HCT116 (cell line): ENCODE data around the gene PIP4K2B. TPM values are rescaled to one million over a fixed set of nuclear protein-coding genes. Genes with fewer than 3 reads are reported as not detected.
A peak's percentile ranks its signal among the peaks of the same experiment; 100 is the strongest.

ENCODE experiments used
- ATAC-seq: fragments of 200-7000 bp; cut with Tn5 transposase; 2 replicates; pipeline ENCODE4 v1.9.1; 2020; ENCODE audit warnings: mild to moderate bottlenecking, moderate library complexity
- BruUV-seq: library from RNA; stranded (reverse); fragments of 400-500 nt; replicated peaks from 2 replicates; lab custom pipeline; 2021; lab: Mats Ljungman, UMichigan
- CTCF ChIA-PET: fragments of 300-600 bp; sonication (Branson Sonifier 250); formaldehyde crosslinking; loops from one replicate; lab custom pipeline; 2021; ENCODE audit warnings: antibody characterized with exemption; lab: Charles Lee
- POLR2A ChIA-PET: fragments of 300-600, 350-600 bp; sonication (Branson Sonifier 250); formaldehyde crosslinking; loops from one replicate; lab custom pipeline; 2021; ENCODE audit warnings: antibody characterized with exemption; lab: Charles Lee
- RAD21 ChIA-PET, 2 experiments: fragments of 300-600 bp; sonication (Branson Sonifier 250); formaldehyde crosslinking; loops; one replicate each; lab custom pipeline; 2023; ENCODE audit warnings: low total read pairs in 2 of 2; ENCODE audit not compliant: uncharacterized antibody in 2 of 2, unreplicated experiment in 2 of 2, low non-redundant PET in 1 of 2; lab: Charles Lee
- DNase-seq: peaks from one replicate; pipeline ENCODE4 v3.0.0-alpha.2; 2010; ENCODE audit warnings: low read depth, low spot score
- H2AFZ ChIP-seq: fragments of 200-600 bp; shearing (Covaris generic), sonication (generic); 2 replicates; pipeline ENCODE4 v1.6.1; 2017; ENCODE audit warnings: low read depth, mixed run types, mixed read lengths, antibody characterized with exemption, low read length; ENCODE audit not compliant: poor library complexity, severe bottlenecking
- H3K27ac ChIP-seq: 2 replicates; pipeline ENCODE4 v1.5.1; 2012; ENCODE audit warnings: low read depth, low read length
- H3K27me3 ChIP-seq: fragments of 200-600 bp; sonication (generic); 2 replicates; pipeline ENCODE4 v1.6.1; 2016; ENCODE audit warnings: mixed run types, low read length, mixed read lengths; ENCODE audit not compliant: insufficient read depth
- H3K36me3 ChIP-seq, 2 experiments: fragments of 200-500 bp in 1 of 2; fragments of 200-600 bp in 1 of 2; sonication (Bioruptor generic) in 1 of 2; sonication (generic) in 1 of 2; 2 replicates each; pipeline versions ENCODE4 v1.5.1 to v1.6.1; 2014 to 2016; ENCODE audit warnings: low read length in 2 of 2, inconsistent platforms in 1 of 2, mixed read lengths in 1 of 2, mixed run types in 1 of 2; ENCODE audit not compliant: insufficient read depth in 2 of 2, control insufficient read depth in 1 of 2
- H3K4me1 ChIP-seq, 2 experiments: fragments of 200-600 bp in 1 of 2; sonication (generic) in 1 of 2; 2 replicates each; pipeline versions ENCODE4 v1.5.1 to v1.6.1; 2012 to 2017; ENCODE audit warnings: low read length in 2 of 2, inconsistent platforms in 1 of 2, mild to moderate bottlenecking in 1 of 2, mixed read lengths in 1 of 2, mixed run types in 1 of 2, moderate library complexity in 1 of 2; ENCODE audit not compliant: insufficient read depth in 2 of 2, control insufficient read depth in 1 of 2
- H3K4me2 ChIP-seq: fragments of 200-600 bp; sonication (generic); 2 replicates; pipeline ENCODE4 v1.6.1; 2017; ENCODE audit warnings: mixed run types, low read length, mixed read lengths
- H3K4me3 ChIP-seq, 2 experiments: fragments of 200-600 bp in 1 of 2; sonication (generic) in 1 of 2; replicated peaks in 1 of 2; 2 replicates each; pipeline ENCODE4 v1.5.1; 2011 to 2016; ENCODE audit warnings: low read length in 2 of 2, control low read depth in 1 of 2, low read depth in 1 of 2, mild to moderate bottlenecking in 1 of 2, mixed read lengths in 1 of 2, mixed run types in 1 of 2
- H3K79me2 ChIP-seq: fragments of 200-600 bp; sonication (generic); 2 replicates; pipeline ENCODE4 v1.6.1; 2017; ENCODE audit warnings: mild to moderate bottlenecking, mixed run types, low read length, moderate library complexity, mixed read lengths; ENCODE audit not compliant: insufficient read depth
- H3K9ac ChIP-seq: fragments of 200-600 bp; sonication (generic); 2 replicates; pipeline ENCODE4 v1.6.1; 2016; ENCODE audit warnings: low read length, mixed read lengths
- H3K9me2 ChIP-seq: fragments of 200-600 bp; sonication (generic), shearing (Covaris generic); 2 replicates; pipeline ENCODE4 v1.6.1; 2017; ENCODE audit warnings: mixed run types, mild to moderate bottlenecking, moderate library complexity; ENCODE audit not compliant: insufficient read depth
- H3K9me3 ChIP-seq, 2 experiments: fragments of 200-500 bp in 1 of 2; fragments of 200-600 bp in 1 of 2; sonication (Bioruptor generic) in 1 of 2; sonication (generic) in 1 of 2; 2 replicates each; pipeline ENCODE4 v1.6.1; 2014 to 2017; ENCODE audit warnings: low read length in 2 of 2, mixed read lengths in 2 of 2, inconsistent platforms in 1 of 2, low read depth in 1 of 2, mild to moderate bottlenecking in 1 of 2, mixed run types in 1 of 2, moderate library complexity in 1 of 2; ENCODE audit not compliant: control insufficient read depth in 1 of 2, insufficient read depth in 1 of 2
- H4K20me1 ChIP-seq: fragments of 200-600 bp; sonication (generic), shearing (Covaris generic); 2 replicates; pipeline ENCODE4 v1.6.1; 2017; ENCODE audit warnings: mixed run types, mild to moderate bottlenecking, moderate library complexity; ENCODE audit not compliant: insufficient read depth
- ATF3 ChIP-seq: IDR thresholded peaks from 2 replicates; pipeline ENCODE4 v1.6.1; 2012
- CBX3 ChIP-seq: IDR thresholded peaks from 2 replicates; pipeline ENCODE4 v1.6.1; 2012; ENCODE audit warnings: low read depth
- CEBPB ChIP-seq: IDR thresholded peaks from 2 replicates; pipeline ENCODE4 v1.6.1; 2012; ENCODE audit warnings: low read depth
- EGR1 ChIP-seq: IDR thresholded peaks from 2 replicates; pipeline ENCODE4 v1.6.1; 2012; ENCODE audit warnings: low read depth
- EZH2 ChIP-seq: fragments of 200-600 bp; sonication (generic); IDR thresholded peaks from 2 replicates; pipeline ENCODE4 v1.6.1; 2017; ENCODE audit warnings: antibody characterized with exemption, mixed run types
- EZH2phosphoT487 ChIP-seq: fragments of 200-600 bp; IDR thresholded peaks from 2 replicates; pipeline ENCODE4 v1.6.1; 2018; ENCODE audit warnings: antibody characterized with exemption, borderline replicate concordance
- FOSL1 ChIP-seq: IDR thresholded peaks from 2 replicates; pipeline ENCODE4 v1.6.1; 2012; ENCODE audit warnings: low read depth
- JUND ChIP-seq: IDR thresholded peaks from 2 replicates; pipeline ENCODE4 v1.6.1; 2012
- MAX ChIP-seq: IDR thresholded peaks from 2 replicates; pipeline ENCODE4 v1.6.1; 2012
- POLR2AphosphoS5 ChIP-seq: IDR thresholded peaks from 2 replicates; pipeline ENCODE4 v1.6.1; 2011; ENCODE audit warnings: mild to moderate bottlenecking, low read depth, low read length, moderate library complexity
- RAD21 ChIP-seq: IDR thresholded peaks from 2 replicates; pipeline ENCODE4 v1.6.1; 2012; ENCODE audit warnings: low read depth, mild to moderate bottlenecking
- REST ChIP-seq: IDR thresholded peaks from 2 replicates; pipeline ENCODE4 v1.6.1; 2012; ENCODE audit warnings: low read depth
- SIN3A ChIP-seq: IDR thresholded peaks from 2 replicates; pipeline ENCODE4 v1.6.1; 2012; ENCODE audit warnings: low read depth
- SP1 ChIP-seq: IDR thresholded peaks from 2 replicates; pipeline ENCODE4 v1.6.1; 2012; ENCODE audit warnings: low read depth
- SRF ChIP-seq: IDR thresholded peaks from 2 replicates; pipeline ENCODE4 v1.6.1; 2012; ENCODE audit warnings: low read depth
- TCF7L2 ChIP-seq: IDR thresholded peaks from 2 replicates; pipeline ENCODE4 v1.7.0; 2011; ENCODE audit warnings: borderline replicate concordance, inconsistent platforms; ENCODE audit not compliant: insufficient read depth, insufficient read length; ENCODE audit errors: extremely low read depth
- YY1 ChIP-seq: IDR thresholded peaks from 2 replicates; pipeline ENCODE4 v1.6.1; 2011; ENCODE audit warnings: low read length, low read depth, moderate library complexity, mild to moderate bottlenecking; ENCODE audit not compliant: insufficient replicate concordance; ENCODE audit errors: extremely low read depth
- ZBTB33 ChIP-seq: IDR thresholded peaks from 2 replicates; pipeline ENCODE4 v1.6.1; 2011; ENCODE audit warnings: mild to moderate bottlenecking, low read length, moderate library complexity; ENCODE audit not compliant: insufficient replicate concordance; ENCODE audit errors: extremely low read depth
- ZFX ChIP-seq: fragments of 450-650 bp; IDR thresholded peaks from 2 replicates; pipeline ENCODE4 v1.6.1; 2017
- ZNF274 ChIP-seq: fragments of 200-500 bp; sonication (Bioruptor generic); IDR thresholded peaks from 2 replicates; pipeline ENCODE4 v1.6.1; 2014; ENCODE audit warnings: mild to moderate bottlenecking, low read depth, low read length, inconsistent platforms
- intact Hi-C: fragments of 100-400 bp; cut with micrococcal nuclease; formaldehyde crosslinking; loops from 2 replicates; pipeline ENCODE4 v1.10.0; 2022
- total RNA-seq: library from RNA; stranded (reverse); gene quantifications from one replicate; pipeline ENCODE4 v1.2.1, GENCODE V29; 2021; ENCODE audit not compliant: unreplicated experiment

Gene PIP4K2B
- total RNA-seq, 1 experiment from 2014 or later, result 40.3 TPM

- intact Hi-C loops, result loop anchor here (10.0 kb wide), 1 partner anchor 422 kb away; the partner anchor contains the start of gene PLXDC1
- Histone ChIP-seq H3K27ac (peak overlapping the region; percentile 47; the same call in 1 of the 2 replicates), H3K79me2 (peaks cover 37% of the 10 kb centered on the region), H3K9ac (0 out of 2 replicates have a peak overlapping the region, but pooled peaks have one; percentile 4), H3K4me1 (peaks cover 11 to 36% of the 10 kb centered on the region in 2 experiments; a peak in 3 of 4 replicates), H3K9me3 (no peaks in the 10 kb centered on the region), H3K9me2 (no peaks in the 10 kb centered on the region), H4K20me1 (no peaks in the 10 kb centered on the region), H3K27me3 (no peaks in the 10 kb centered on the region), H3K4me3 (no peak overlapping the region), H2AFZ (no peak overlapping the region), H3K36me3 (peaks cover 8 to 31% of the 10 kb centered on the region in 2 experiments; a peak in 3 of 4 replicates), H3K4me2 (0 out of 2 replicates have a peak overlapping the region, but pooled peaks have one; percentile 90)
- ChIA-PET RAD21 (no interaction called here), CTCF (no interaction called here), POLR2A (no interaction called here)
- TF ChIP-seq ZFX, result no peak
- TF ChIP-seq SP1, result no peak
- no peak for TF ChIP-seq ZBTB33
- TF ChIP-seq MAX, result no peak
- no peak for TF ChIP-seq YY1
- TF ChIP-seq POLR2AphosphoS5, result no peak; the same call in 1 of the 2 replicates
- TF ChIP-seq RAD21, result no peak
- no peak for TF ChIP-seq CEBPB
- TF ChIP-seq FOSL1, result no peak
- no peak for TF ChIP-seq ATF3
- TF ChIP-seq CBX3, result no peak
- TF ChIP-seq SRF, result no peak
- no peak for TF ChIP-seq EZH2phosphoT487
- TF ChIP-seq ZNF274, result no peak
- no peak for TF ChIP-seq TCF7L2
- no peak for TF ChIP-seq EZH2
- TF ChIP-seq SIN3A, result no peak
- TF ChIP-seq REST, result no peak
- no peak for TF ChIP-seq JUND
- TF ChIP-seq EGR1, result no peak
- BruUV-seq, result no TSS peak
- DNase-seq (no peak), ATAC-seq (no peak)
Measured at GRCh38 chr17:38732376-38733281, 66.7 kb downstream of the PIP4K2B start.
